H1 (cell line): ENCODE measurements around the gene GDPD4. TPM values are rescaled to one million over a fixed set of nuclear protein-coding genes. Genes with fewer than 3 reads are reported as not detected.

Experiments
- CTCF ChIA-PET: fragments of 300-600 bp; sonication (Branson Sonifier 250); formaldehyde crosslinking; loops from one replicate; lab custom pipeline; 2021; ENCODE audit not compliant: partially characterized antibody; lab: Charles Lee
- POLR2A ChIA-PET: fragments of 300-600 bp; sonication (Branson Sonifier 250); formaldehyde crosslinking; loops from one replicate; lab custom pipeline; 2021; ENCODE audit warnings: inconsistent platforms; ENCODE audit not compliant: partially characterized antibody; lab: Charles Lee
- DNase-seq, 2 experiments: peaks; one replicate each; pipeline versions ENCODE4 v3.0.0 to v3.0.0-alpha.2; 2010 to 2022; ENCODE audit warnings: low spot score in 2 of 2, low read depth in 1 of 2, mixed read lengths in 1 of 2
- FAIRE-seq: peaks from 2 replicates; lab custom pipeline; 2011; peaks lifted over from hg19 to GRCh38; lab: Jason Lieb, UNC
- H2AFZ ChIP-seq: 2 replicates; pipeline ENCODE4 v1.8.1; 2012; ENCODE audit warnings: low read length, inconsistent platforms
- H2AK5ac ChIP-seq: 2 replicates; pipeline ENCODE4 v1.6.1; 2013; ENCODE audit warnings: low read depth, low read length
- H2BK120ac ChIP-seq: replicated peaks from 2 replicates; pipeline ENCODE3; 2013; ENCODE audit warnings: low read depth, low read length, inconsistent platforms
- H2BK12ac ChIP-seq: 2 replicates; pipeline ENCODE4 v1.6.1; 2013; ENCODE audit warnings: low read depth, low read length
- H2BK15ac ChIP-seq: 2 replicates; pipeline ENCODE4 v1.6.1; 2013; ENCODE audit warnings: low read length
- H2BK20ac ChIP-seq: 2 replicates; pipeline ENCODE4 v1.6.1; 2013; ENCODE audit warnings: low read length
- H2BK5ac ChIP-seq: 2 replicates; pipeline ENCODE4 v1.6.1; 2013; ENCODE audit warnings: low read depth, low read length
- H3K14ac ChIP-seq: 2 replicates; pipeline ENCODE4 v1.6.1; 2013; ENCODE audit warnings: inconsistent platforms; ENCODE audit not compliant: insufficient read length
- H3K18ac ChIP-seq: 2 replicates; pipeline ENCODE4 v1.6.1; 2013; ENCODE audit warnings: low read length; ENCODE audit errors: extremely low read depth
- H3K23ac ChIP-seq: 2 replicates; pipeline ENCODE4 v1.6.1; 2013; ENCODE audit warnings: inconsistent platforms; ENCODE audit not compliant: insufficient read length
- H3K23me2 ChIP-seq: 2 replicates; pipeline ENCODE4 v1.6.1; 2013; ENCODE audit warnings: low read depth, low read length
- H3K27ac ChIP-seq: 2 replicates; pipeline ENCODE4 v1.6.1; 2011; ENCODE audit warnings: low read depth, low read length, inconsistent platforms
- H3K27me3 ChIP-seq, 4 experiments: replicated peaks in 1 of 4; 1 replicate in 1 of 4; 2 replicates in 3 of 4; pipeline versions ENCODE4 v1.6.1 to v1.8.1; 2011 to 2013; ENCODE audit warnings: low read length in 3 of 4, mild to moderate bottlenecking in 3 of 4, inconsistent platforms in 2 of 4, mixed read lengths in 2 of 4, moderate library complexity in 1 of 4; ENCODE audit not compliant: control insufficient read depth in 3 of 4, insufficient read depth in 3 of 4; ENCODE audit errors: extremely low read depth in 1 of 4
- H3K36me3 ChIP-seq, 4 experiments: 2 replicates each; pipeline versions ENCODE4 v1.6.1 to v1.8.1; 2011 to 2013; ENCODE audit warnings: mild to moderate bottlenecking in 4 of 4, low read length in 3 of 4, moderate library complexity in 2 of 4, control low read depth in 1 of 4, inconsistent platforms in 1 of 4; ENCODE audit not compliant: insufficient read depth in 4 of 4, control insufficient read depth in 2 of 4
- H3K4ac ChIP-seq: replicated peaks from 2 replicates; pipeline ENCODE3; 2013; ENCODE audit warnings: low read length, low read depth, mixed read lengths, inconsistent platforms; ENCODE audit not compliant: insufficient read length
- H3K4me1 ChIP-seq, 4 experiments: replicated peaks in 1 of 4; 1 replicate in 1 of 4; 2 replicates in 3 of 4; pipeline versions ENCODE4 v1.6.1 to v1.8.1; 2011 to 2013; ENCODE audit warnings: low read length in 3 of 4, inconsistent platforms in 2 of 4, mixed read lengths in 1 of 4; ENCODE audit not compliant: insufficient read depth in 4 of 4, control insufficient read depth in 3 of 4
- H3K4me2 ChIP-seq, 2 experiments: 2 replicates each; pipeline versions ENCODE4 v1.6.1 to v1.8.1; 2011 to 2013; ENCODE audit warnings: low read depth in 2 of 2, low read length in 2 of 2, control low read depth in 1 of 2, inconsistent platforms in 1 of 2, mild to moderate bottlenecking in 1 of 2; ENCODE audit not compliant: insufficient read depth in 1 of 2
- H3K4me3 ChIP-seq, 4 experiments: fragments of 200-600, 300-600 bp in 1 of 4; sonication (generic), shearing (Covaris generic), sonication (Bioruptor Twin) in 1 of 4; 2 replicates each; pipeline versions ENCODE4 v1.5.1 to v1.8.1; 2011 to 2016; ENCODE audit warnings: low read length in 4 of 4, low read depth in 3 of 4, control low read depth in 2 of 4, inconsistent platforms in 2 of 4, mild to moderate bottlenecking in 2 of 4, mixed read lengths in 1 of 4, moderate library complexity in 1 of 4; ENCODE audit not compliant: insufficient read depth in 2 of 4; ENCODE audit errors: extremely low read depth in 1 of 4
- H3K56ac ChIP-seq: replicated peaks from 2 replicates; pipeline ENCODE3; 2013; ENCODE audit warnings: low read depth, mild to moderate bottlenecking, mixed read lengths, low read length, inconsistent platforms; ENCODE audit not compliant: insufficient read length
- H3K79me1 ChIP-seq: 2 replicates; pipeline ENCODE4 v1.6.1; 2013; ENCODE audit warnings: low read depth, low read length, control low read depth
- H3K79me2 ChIP-seq, 2 experiments: 2 replicates each; pipeline versions ENCODE4 v1.6.1 to v1.8.1; 2012 to 2013; ENCODE audit warnings: low read length in 2 of 2, mild to moderate bottlenecking in 2 of 2, inconsistent platforms in 1 of 2; ENCODE audit not compliant: insufficient read depth in 2 of 2, control insufficient read depth in 1 of 2
- H3K9ac ChIP-seq, 4 experiments: replicated peaks in 1 of 4; 1 replicate in 1 of 4; 2 replicates in 3 of 4; pipeline versions ENCODE4 v1.6.1 to v1.8.1; 2011 to 2013; ENCODE audit warnings: low read depth in 3 of 4, low read length in 3 of 4, control low read depth in 2 of 4, mild to moderate bottlenecking in 2 of 4, moderate library complexity in 2 of 4, inconsistent platforms in 1 of 4; ENCODE audit errors: extremely low read depth in 1 of 4
- H3K9me3 ChIP-seq, 2 experiments: 2 replicates each; pipeline versions ENCODE4 v1.6.1 to v1.8.1; 2012 to 2013; ENCODE audit warnings: mild to moderate bottlenecking in 2 of 2, moderate library complexity in 2 of 2, control low read depth in 1 of 2, inconsistent platforms in 1 of 2, low read depth in 1 of 2, low read length in 1 of 2, mixed read lengths in 1 of 2; ENCODE audit not compliant: insufficient read depth in 2 of 2
- H4K20me1 ChIP-seq, 2 experiments: replicated peaks in 1 of 2; 2 replicates each; pipeline versions ENCODE3 to v1.8.1; 2011 to 2013; ENCODE audit warnings: inconsistent platforms in 2 of 2, low read length in 2 of 2, mild to moderate bottlenecking in 1 of 2; ENCODE audit not compliant: insufficient read depth in 2 of 2, control insufficient read depth in 1 of 2
- H4K5ac ChIP-seq: 2 replicates; pipeline ENCODE4 v1.6.1; 2013; ENCODE audit warnings: low read length, low read depth, mixed read lengths, inconsistent platforms; ENCODE audit not compliant: insufficient read length
- H4K8ac ChIP-seq: 2 replicates; pipeline ENCODE4 v1.8.0; 2013; ENCODE audit warnings: mild to moderate bottlenecking, moderate library complexity, low read length, inconsistent platforms; ENCODE audit not compliant: insufficient read depth; ENCODE audit errors: extremely low read depth
- H4K91ac ChIP-seq: replicated peaks from 2 replicates; pipeline ENCODE3; 2013; ENCODE audit warnings: low read length, mixed read lengths, inconsistent platforms; ENCODE audit not compliant: insufficient read length
- ASH2L ChIP-seq: fragments of 200-600, 300-600 bp; sonication (generic); IDR thresholded peaks from one replicate; pipeline ENCODE4 v1.7.1; 2017; ENCODE audit warnings: low read length
- CBX5 ChIP-seq: fragments of 300-800, 300-1000 bp; sonication (generic); IDR thresholded peaks from 2 replicates; pipeline ENCODE4 v1.7.1; 2016; ENCODE audit warnings: antibody characterized with exemption, low read length, low read depth
- CEBPB ChIP-seq: IDR thresholded peaks from 2 replicates; pipeline ENCODE4 v1.6.1; 2012; ENCODE audit warnings: low read depth, low read length
- EGR1 ChIP-seq: IDR thresholded peaks from 2 replicates; pipeline ENCODE4 v1.6.1; 2011; ENCODE audit warnings: low read depth, low read length, borderline replicate concordance
- EZH2 ChIP-seq: fragments of 200-600 bp; sonication (generic); IDR thresholded peaks from 2 replicates; pipeline ENCODE4 v1.7.1; 2012; ENCODE audit warnings: low read depth, mild to moderate bottlenecking, moderate library complexity, low read length, inconsistent platforms; ENCODE audit not compliant: severe bottlenecking
- GABPA ChIP-seq: IDR thresholded peaks from 2 replicates; pipeline ENCODE4 v1.6.1; 2011; ENCODE audit warnings: mild to moderate bottlenecking, low read length, moderate library complexity, borderline replicate concordance; ENCODE audit not compliant: insufficient read depth
- KDM4A ChIP-seq: IDR thresholded peaks from one replicate; pipeline ENCODE4 v1.7.1; 2012; ENCODE audit warnings: low read depth, mild to moderate bottlenecking, moderate library complexity, low read length, inconsistent platforms; ENCODE audit not compliant: severe bottlenecking
- SAP30 ChIP-seq: fragments of 300-600 bp; sonication (generic); IDR thresholded peaks from 2 replicates; pipeline ENCODE4 v1.7.1; 2012; ENCODE audit warnings: low read length, moderate library complexity, mild to moderate bottlenecking, inconsistent platforms; ENCODE audit not compliant: insufficient read depth, insufficient replicate concordance
- SIN3A ChIP-seq, 2 experiments: IDR thresholded peaks in 1 of 2; conservative IDR thresholded peaks in 1 of 2; 2 replicates each; pipeline ENCODE4 v1.6.1; 2011 to 2012; ENCODE audit warnings: low read length in 2 of 2, improper control_type of control experiment in 1 of 2, low read depth in 1 of 2, mild to moderate bottlenecking in 1 of 2
- SIX5 ChIP-seq: IDR thresholded peaks from 2 replicates; pipeline ENCODE4 v1.6.1; 2011; ENCODE audit warnings: mild to moderate bottlenecking, low read depth, low read length
- TBP ChIP-seq: IDR thresholded peaks from 2 replicates; pipeline ENCODE4 v1.6.1; 2011; ENCODE audit warnings: low read depth, low read length, improper control_type of control experiment
- YY1 ChIP-seq: IDR thresholded peaks from 2 replicates; pipeline ENCODE4 v1.6.1; 2011; ENCODE audit warnings: low read depth, mild to moderate bottlenecking, low read length
- WGBS, 2 experiments: shearing (Covaris generic) in 1 of 2; methylation state at CpG; one replicate each; pipeline versions ENCODE4 v1.1.6 to v1.1.7; 2013 to 2015; ENCODE audit warnings: low lambda C conversion rate in 2 of 2, mixed read lengths in 2 of 2, inconsistent platforms in 1 of 2, low coverage in 1 of 2, missing lambda C conversion rate in 1 of 2; ENCODE audit not compliant: insufficient replicate concordance in 2 of 2, insufficient coverage in 1 of 2, insufficient read length in 1 of 2; ENCODE audit errors: extremely low coverage in 1 of 2, missing lambda C conversion rate in 1 of 2; 5-methylcytosine and 5-hydroxymethylcytosine counted together
- polyA plus RNA-seq, 7 experiments: library from polyadenylated mRNA; depleted of rRNA in 3 of 7; stranded (reverse) in 5 of 7; unstranded in 2 of 7; fragments of >200 nt in 5 of 7; fragments of 200-250 nt in 2 of 7; gene quantifications; 1 replicate in 5 of 7; 2 replicates in 1 of 7; 4 replicates in 1 of 7; pipeline versions ENCODE4 v1.2.1 to v1.2.3, GENCODE V29; 2011 to 2013; ENCODE audit warnings: missing spikeins in 2 of 7, mixed read lengths in 2 of 7
- total RNA-seq: library from RNA; stranded (reverse); fragmentation: NEBNext Ultra II Directional; extraction: Animal tissue kit (Norgen Biotek cat#: 25700); gene quantifications from 2 replicates; pipeline ENCODE4 v1.2.1, GENCODE V29; 2021
- TF ChIP-seq, protein P1 (sequence below): IDR thresholded peaks from 2 replicates; pipeline ENCODE4 v1.6.1; 2011; ENCODE audit warnings: low read length, improper control_type of control experiment

Gene GDPD4
- total and polyA plus RNA-seq, 2 of the 8 experiments (the other 6 are each of a cell fraction or from before 2014, with no cell fraction given), result not detected

DNA sequence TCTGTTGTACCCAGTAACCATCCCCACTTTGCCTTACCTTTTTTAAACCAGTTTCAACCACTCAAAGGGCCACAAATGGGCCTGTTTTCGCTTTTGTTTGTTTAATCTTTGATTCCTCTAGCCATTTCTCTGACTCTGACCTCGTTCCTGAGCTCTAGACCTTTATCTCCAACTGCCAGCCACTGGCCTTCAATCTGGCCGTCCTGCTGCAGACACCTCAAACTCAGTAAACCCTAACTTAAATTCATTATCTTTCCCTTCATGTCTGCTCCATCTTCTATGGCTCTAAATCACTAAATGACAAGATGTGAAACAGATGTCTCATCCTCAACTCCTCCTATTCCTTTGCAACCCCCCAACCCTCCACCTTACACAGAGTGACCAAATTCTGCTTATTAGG, 1.3 kb upstream of the GDPD4 start:
- FAIRE-seq, result no peak
- TF ChIP-seq, protein P1, sequence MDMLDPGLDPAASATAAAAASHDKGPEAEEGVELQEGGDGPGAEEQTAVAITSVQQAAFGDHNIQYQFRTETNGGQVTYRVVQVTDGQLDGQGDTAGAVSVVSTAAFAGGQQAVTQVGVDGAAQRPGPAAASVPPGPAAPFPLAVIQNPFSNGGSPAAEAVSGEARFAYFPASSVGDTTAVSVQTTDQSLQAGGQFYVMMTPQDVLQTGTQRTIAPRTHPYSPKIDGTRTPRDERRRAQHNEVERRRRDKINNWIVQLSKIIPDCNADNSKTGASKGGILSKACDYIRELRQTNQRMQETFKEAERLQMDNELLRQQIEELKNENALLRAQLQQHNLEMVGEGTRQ, result no peak
- TF ChIP-seq ASH2L (no peak), EZH2 (no peak), TBP (no peak), SAP30 (no peak), CBX5 (no peak), SIX5 (no peak), YY1 (no peak), CEBPB (no peak), EGR1 (no peak), SIN3A (conservative IDR thresholded peaks at IDR 0.05 in 1 of 2, IDR thresholded peaks at IDR 0.05 in 1 of 2; ENCODE audit: low read depth in 1 of 2, low read length in 2 of 2) (no peak), KDM4A (no peak), GABPA (no peak)

More for the DNA sequence above, 1.3 kb upstream of the GDPD4 start:
- Histone ChIP-seq H3K27ac (no peak overlapping the region), H3K23ac (no peak overlapping the region), H3K4ac (no peak overlapping the region), H3K36me3 (no peaks in the 10 kb centered on the region), H4K5ac (no peak overlapping the region), H3K56ac (no peak overlapping the region), H2BK12ac (no peak overlapping the region), H2BK5ac (no peak overlapping the region), H3K23me2 (no peaks in the 10 kb centered on the region), H3K14ac (no peak overlapping the region), H2BK15ac (no peak overlapping the region), H4K91ac (no peak overlapping the region), H3K79me2 (no peaks in the 10 kb centered on the region), H4K8ac (no peak overlapping the region), H3K27me3 (no peaks in the 10 kb centered on the region), H3K4me1 (no peaks in the 10 kb centered on the region), H3K9me3 (no peaks in the 10 kb centered on the region), H4K20me1 (no peaks in the 10 kb centered on the region), H3K4me3 (no peak overlapping the region), H2BK120ac (no peak overlapping the region), H2AK5ac (no peak overlapping the region), H3K79me1 (no peaks in the 10 kb centered on the region), H3K4me2 (no peak overlapping the region), H3K18ac (no peak overlapping the region), H2AFZ (peak overlapping the region; percentile 2; the same call in 1 of the 2 replicates), H3K9ac (no peak overlapping the region), H2BK20ac (no peak overlapping the region)
- POLR2A ChIA-PET, result interaction anchor here (0.6 kb wide), 1 partner anchor 216 kb away, joined by 3 read pairs; no protein-coding TSS in a partner anchor
- WGBS, 2 experiments, result 84% methylated on average over 3 of the region's 3 CpGs; no CpG with 5 or more reads in 1 of the 2 experiments
- CTCF ChIA-PET, result interaction anchor here (1.4 to 1.5 kb wide), 2 partner anchors 8 to 12 kb away, joined by 3 read pairs; no protein-coding TSS in a partner anchor
- DNase-seq, result no peak
